Suprapubic skin (tissue), 3 donors: ENCODE measurements around the gene EPB41L4A.

Experiments used
- POLR2A ChIP-seq, 2 donors: fragments of 450-650 bp; IDR thresholded peaks; one replicate each; pipeline ENCODE4 v1.6.1; 2017; ENCODE audit warnings: antibody characterized with exemption in 2 of 2, mild to moderate bottlenecking in 2 of 2, moderate library complexity in 2 of 2
- TF ChIP-seq, protein P1 (sequence below), 2 donors: fragments of 200-600 bp in 1 of 2; fragments of 450-650 bp in 1 of 2; sonication (generic) in 1 of 2; IDR thresholded peaks; one replicate each; pipeline ENCODE4 v1.5.1; 2016 to 2019; ENCODE audit warnings: antibody characterized with exemption in 2 of 2, mild to moderate bottlenecking in 1 of 2, moderate library complexity in 1 of 2

DNA sequence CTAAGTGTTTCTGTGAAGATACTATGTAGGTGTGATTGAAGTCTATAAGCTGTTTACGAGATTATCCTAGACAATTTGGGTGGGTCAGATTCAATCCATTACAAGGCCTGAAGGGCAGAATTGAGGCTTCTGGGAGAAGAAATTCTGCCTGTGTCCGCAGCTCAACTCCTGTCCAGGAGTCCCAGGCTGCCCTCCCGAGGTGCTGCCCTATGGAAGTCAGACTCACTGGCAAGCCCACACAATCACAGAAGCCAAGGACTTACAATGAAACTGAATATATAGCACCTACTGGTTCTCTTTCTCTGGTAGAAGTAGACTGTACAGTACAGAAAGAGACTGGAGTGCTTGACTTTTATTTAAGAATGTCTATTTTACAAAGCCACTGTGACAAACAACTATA is 74.5 kb downstream of the EPB41L4A start:
- TF ChIP-seq, protein P1, sequence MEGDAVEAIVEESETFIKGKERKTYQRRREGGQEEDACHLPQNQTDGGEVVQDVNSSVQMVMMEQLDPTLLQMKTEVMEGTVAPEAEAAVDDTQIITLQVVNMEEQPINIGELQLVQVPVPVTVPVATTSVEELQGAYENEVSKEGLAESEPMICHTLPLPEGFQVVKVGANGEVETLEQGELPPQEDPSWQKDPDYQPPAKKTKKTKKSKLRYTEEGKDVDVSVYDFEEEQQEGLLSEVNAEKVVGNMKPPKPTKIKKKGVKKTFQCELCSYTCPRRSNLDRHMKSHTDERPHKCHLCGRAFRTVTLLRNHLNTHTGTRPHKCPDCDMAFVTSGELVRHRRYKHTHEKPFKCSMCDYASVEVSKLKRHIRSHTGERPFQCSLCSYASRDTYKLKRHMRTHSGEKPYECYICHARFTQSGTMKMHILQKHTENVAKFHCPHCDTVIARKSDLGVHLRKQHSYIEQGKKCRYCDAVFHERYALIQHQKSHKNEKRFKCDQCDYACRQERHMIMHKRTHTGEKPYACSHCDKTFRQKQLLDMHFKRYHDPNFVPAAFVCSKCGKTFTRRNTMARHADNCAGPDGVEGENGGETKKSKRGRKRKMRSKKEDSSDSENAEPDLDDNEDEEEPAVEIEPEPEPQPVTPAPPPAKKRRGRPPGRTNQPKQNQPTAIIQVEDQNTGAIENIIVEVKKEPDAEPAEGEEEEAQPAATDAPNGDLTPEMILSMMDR (IDR thresholded peaks at IDR 0.05), result no peak
- no peak for TF ChIP-seq POLR2A (IDR thresholded peaks at IDR 0.05)
